ENCODE measurements around the gene IQGAP3.
"Not testable (repeated sequence)": the region's sequence is repeated elsewhere in the genome, so short reads cannot be mapped to it uniquely, and the experiment has no call there.

Gene IQGAP3

GRCh38 chr1:156571919-156572662, at the start of gene IQGAP3:
Gene IQGAP3 (minus strand): TSS chr1:156572565. CDS start chr1:156572529, 36 bp downstream.
- DNase-seq = peak; percentile 47

GRCh38 chr1:156619582-156619955, 47.2 kb upstream of the IQGAP3 start:
- no peak for DNase-seq

- DNase-seq = no peak
These were observed 46.7 kb upstream of the IQGAP3 start, which contains the start of gene HAPLN2 for GRCh38 chr1:156618853-156619581. Gene HAPLN2 (plus strand): TSS chr1:156619415. CDS start chr1:156623491, 4,076 bp downstream.

GRCh38 chr1:156616463-156616862, 44.1 kb upstream of the IQGAP3 start:
- DNase-seq = no peak

- DNase-seq = no peak
These were observed 43.6 kb upstream of the IQGAP3 start for GRCh38 chr1:156615946-156616345.

- DNase-seq = no peak
These were observed 40.3 kb upstream of the IQGAP3 start for GRCh38 chr1:156612666-156613065.

- not testable (repeated sequence) for DNase-seq
These were observed 37.7 kb upstream of the IQGAP3 start for GRCh38 chr1:156610072-156610471.

- peak; percentile 58 for DNase-seq
These were observed 36.6 kb upstream of the IQGAP3 start for GRCh38 chr1:156608981-156609380.

GRCh38 chr1:156608036-156608674, 35.8 kb upstream of the IQGAP3 start:
- peak; percentile 74 for DNase-seq

- DNase-seq = not testable (repeated sequence)
These were observed 35.0 kb upstream of the IQGAP3 start for GRCh38 chr1:156607344-156607743.

GRCh38 chr1:156602557-156602993, 30.2 kb upstream of the IQGAP3 start:
- DNase-seq = no peak

GRCh38 chr1:156601892-156602291, 29.5 kb upstream of the IQGAP3 start:
- no peak for DNase-seq

GRCh38 chr1:156601122-156601830, 28.9 kb upstream of the IQGAP3 start, which contains the start of gene GPATCH4:
Gene GPATCH4 (minus strand): TSS chr1:156601479.
- peak; percentile 63 for DNase-seq

- DNase-seq = no peak
These were observed 28.4 kb upstream of the IQGAP3 start for GRCh38 chr1:156600733-156601121.

GRCh38 chr1:156599811-156600210, 27.4 kb upstream of the IQGAP3 start:
- no peak for DNase-seq

GRCh38 chr1:156598731-156599432, 26.5 kb upstream of the IQGAP3 start:
- no peak for DNase-seq

GRCh38 chr1:156598125-156598524, 25.8 kb upstream of the IQGAP3 start:
- DNase-seq = no peak

- no peak for DNase-seq
These were observed 24.1 kb upstream of the IQGAP3 start for GRCh38 chr1:156596426-156596825.

GRCh38 chr1:156595016-156595415, 22.7 kb upstream of the IQGAP3 start:
- DNase-seq = no peak

- no peak for DNase-seq
These were observed 21.8 kb upstream of the IQGAP3 start for GRCh38 chr1:156594190-156594589.

- no peak for DNase-seq
These were observed 21.3 kb upstream of the IQGAP3 start for GRCh38 chr1:156593661-156593989.

- DNase-seq = peak; percentile 28
These were observed 20.7 kb upstream of the IQGAP3 start for GRCh38 chr1:156592910-156593660.

All from NCI-H2081 treated with DMSO at 0.1 percent for 48 hours (cell line).